ENCODE results near the gene EXOC6B.

The EXOC6B gene

DNA sequence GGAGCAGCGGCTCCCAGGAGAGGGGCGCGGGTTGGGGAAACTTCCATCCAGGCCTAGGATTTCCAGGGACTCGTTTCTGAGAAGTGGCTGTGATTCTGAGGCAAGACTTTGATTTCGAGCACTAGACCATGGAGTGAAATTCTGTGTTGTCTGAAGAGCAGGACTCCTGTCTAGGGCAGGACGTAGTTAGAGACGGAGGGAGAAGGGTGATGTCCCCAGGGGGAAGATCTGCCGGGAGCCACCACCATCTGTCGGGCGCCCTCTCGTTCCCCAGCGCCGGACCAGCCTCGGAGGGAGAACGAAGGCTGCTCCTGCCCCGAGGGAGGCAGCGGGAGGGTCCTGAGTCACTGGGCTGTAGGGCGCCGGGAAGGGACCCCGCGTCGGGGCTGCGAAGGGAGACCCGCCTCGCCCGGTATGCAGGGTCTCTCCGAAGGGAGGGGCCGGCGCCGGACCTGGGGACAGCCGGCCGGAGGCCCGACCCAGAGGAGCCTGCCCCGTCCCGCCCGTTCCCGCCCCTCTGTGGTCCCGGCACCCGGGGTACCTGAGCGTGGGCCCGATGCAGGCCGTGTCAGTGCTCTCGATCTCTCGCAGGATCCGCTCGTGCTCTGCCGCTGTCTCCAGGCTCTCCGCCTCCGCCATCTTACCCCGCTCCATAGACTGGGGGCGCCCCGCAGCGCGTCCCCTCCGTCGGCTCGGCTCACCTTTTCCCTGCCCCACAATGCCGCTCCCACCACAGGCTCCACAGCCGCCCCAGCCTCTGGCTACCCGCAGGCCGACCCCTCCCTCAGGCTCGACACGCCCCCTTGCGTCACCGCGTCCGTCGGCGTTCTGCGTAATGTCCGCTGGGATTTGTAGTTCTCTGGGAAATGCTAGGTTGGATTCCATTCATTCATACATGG lies at the start of gene EXOC6B:
TSS of gene EXOC6B (minus strand) at position 777 of the 899 bp plus-strand sequence.
- Histone ChIP-seq H3K79me2 (ENCODE audit: low read length) (peaks cover 5% of the 10 kb centered on the region; the same call in 1 of the 2 replicates), H4K20me1 (ENCODE audit: insufficient read depth, low read length) (0 out of 2 replicates have a peak, but pooled peaks cover 3% of the 10 kb centered on the region), H3K4me1 (ENCODE audit: low read length) (peaks cover 34% of the 10 kb centered on the region), H3K9ac (ENCODE audit: low read length) (peak within 1 kb of the TSS; percentile 67), H2AFZ (ENCODE audit: low read depth, low read length) (peak within 1 kb of the TSS; percentile 68), H3K4me3 (ENCODE audit: low read length) (peak within 1 kb of the TSS; percentile 91), H3K9me3 (ENCODE audit: insufficient read depth, low read length) (no peaks in the 10 kb centered on the region), H3K27me3 (ENCODE audit: low read depth, low read length) (no peaks in the 10 kb centered on the region), H3K27ac (ENCODE audit: low read length) (no peak within 1 kb of the TSS), H3K36me3 (replicated peaks; ENCODE audit: low read depth, low read length) (peaks cover 3% of the 10 kb centered on the region), H3K4me2 (ENCODE audit: low read length) (peak within 1 kb of the TSS; percentile 96)
- no peak for TF ChIP-seq CTCF (IDR thresholded peaks at IDR 0.05; ENCODE audit: low read depth, low read length)

DNA sequence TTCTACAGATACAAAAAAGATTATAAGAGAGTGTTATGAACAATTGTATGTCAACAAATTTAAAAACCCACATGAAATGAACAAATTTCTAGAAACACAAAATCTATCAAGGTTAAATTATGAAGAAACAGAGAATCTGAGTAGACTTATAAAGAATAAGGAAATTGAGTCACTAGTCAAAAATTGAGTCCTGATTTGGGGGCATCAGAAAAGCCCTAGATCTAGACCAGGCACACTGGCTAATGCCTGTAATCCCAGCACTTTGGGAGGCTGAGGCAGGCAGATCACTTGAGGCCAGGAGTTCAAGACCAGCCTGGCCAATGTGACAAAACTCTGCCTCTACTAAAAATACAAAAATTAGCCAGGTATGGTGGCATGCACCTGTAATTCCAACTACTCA lies 46.0 kb upstream of the EXOC6B start:
- H3K9ac ChIP-seq (ENCODE audit: low read length), result no peak overlapping the region
- no peak for TF ChIP-seq EZH2phosphoT487 (IDR thresholded peaks at IDR 0.05; ENCODE audit: low read depth)
- no peak for TF ChIP-seq CTCF (IDR thresholded peaks at IDR 0.05; ENCODE audit: low read depth, low read length)
- H3K79me2 ChIP-seq (ENCODE audit: low read length), result no peaks in the 10 kb centered on the region
- H3K4me3 ChIP-seq (ENCODE audit: low read length), result no peak overlapping the region
- H3K36me3 ChIP-seq (replicated peaks; ENCODE audit: low read depth, low read length), result peaks cover 4% of the 10 kb centered on the region
- H3K9me3 ChIP-seq (ENCODE audit: insufficient read depth, low read length), result peaks cover 11% of the 10 kb centered on the region; the same call in 1 of the 2 replicates
- no peak overlapping the region for H3K27ac ChIP-seq (ENCODE audit: low read length)
- H2AFZ ChIP-seq (ENCODE audit: low read depth, low read length), result no peak overlapping the region
- no peaks in the 10 kb centered on the region for H4K20me1 ChIP-seq (ENCODE audit: insufficient read depth, low read length)
- peaks cover 22% of the 10 kb centered on the region for H3K4me1 ChIP-seq (ENCODE audit: low read length)
- H3K27me3 ChIP-seq (ENCODE audit: low read depth, low read length), result peaks cover 3% of the 10 kb centered on the region
- H3K4me2 ChIP-seq (ENCODE audit: low read length), result no peak overlapping the region

- H3K27me3 ChIP-seq (ENCODE audit: low read depth, low read length), result peaks cover 3% of the 10 kb centered on the region; the same call in 1 of the 2 replicates
- no peak for TF ChIP-seq EZH2phosphoT487 (IDR thresholded peaks at IDR 0.05; ENCODE audit: low read depth)
- no peak for TF ChIP-seq CTCF (IDR thresholded peaks at IDR 0.05; ENCODE audit: low read depth, low read length)
Observed at GRCh38 chr2:72871060-72871459, 45.2 kb upstream of the EXOC6B start.

GRCh38 chr2:72864500-72864899 lies 38.7 kb upstream of the EXOC6B start:
- H3K79me2 ChIP-seq (ENCODE audit: low read length), result no peaks in the 10 kb centered on the region
- peak overlapping the region; percentile 71 for H3K27ac ChIP-seq (ENCODE audit: low read length)
- H3K36me3 ChIP-seq (replicated peaks; ENCODE audit: low read depth, low read length), result no peaks in the 10 kb centered on the region
- TF ChIP-seq EZH2phosphoT487 (IDR thresholded peaks at IDR 0.05; ENCODE audit: low read depth) (no peak), CTCF (IDR thresholded peaks at IDR 0.05; ENCODE audit: low read depth, low read length) (no peak)
- peak overlapping the region; percentile 23; the same call in 1 of the 2 replicates for H3K9ac ChIP-seq (ENCODE audit: low read length)
- no peak overlapping the region for H2AFZ ChIP-seq (ENCODE audit: low read depth, low read length)
- peak overlapping the region; percentile 68 for H3K4me2 ChIP-seq (ENCODE audit: low read length)
- H3K27me3 ChIP-seq (ENCODE audit: low read depth, low read length), result peaks cover 8% of the 10 kb centered on the region; the same call in 1 of the 2 replicates
- no peaks in the 10 kb centered on the region for H3K9me3 ChIP-seq (ENCODE audit: insufficient read depth, low read length)
- peak overlapping the region; percentile 30 for H3K4me3 ChIP-seq (ENCODE audit: low read length)
- H4K20me1 ChIP-seq (ENCODE audit: insufficient read depth, low read length), result no peaks in the 10 kb centered on the region
- H3K4me1 ChIP-seq (ENCODE audit: low read length), result peaks cover 52% of the 10 kb centered on the region

More at GRCh38 chr2:72871060-72871459, 45.2 kb upstream of the EXOC6B start:
- Histone ChIP-seq H3K27ac (ENCODE audit: low read length) (no peak overlapping the region), H3K9me3 (ENCODE audit: insufficient read depth, low read length) (peaks cover 11% of the 10 kb centered on the region; the same call in 1 of the 2 replicates), H3K9ac (ENCODE audit: low read length) (no peak overlapping the region), H3K36me3 (replicated peaks; ENCODE audit: low read depth, low read length) (peaks cover 4% of the 10 kb centered on the region), H3K4me3 (ENCODE audit: low read length) (no peak overlapping the region), H2AFZ (ENCODE audit: low read depth, low read length) (no peak overlapping the region), H3K4me1 (ENCODE audit: low read length) (peaks cover 22% of the 10 kb centered on the region), H4K20me1 (ENCODE audit: insufficient read depth, low read length) (no peaks in the 10 kb centered on the region), H3K4me2 (ENCODE audit: low read length) (no peak overlapping the region), H3K79me2 (ENCODE audit: low read length) (no peaks in the 10 kb centered on the region)
